ENCODE results near the gene SLC6A13.

DNA sequence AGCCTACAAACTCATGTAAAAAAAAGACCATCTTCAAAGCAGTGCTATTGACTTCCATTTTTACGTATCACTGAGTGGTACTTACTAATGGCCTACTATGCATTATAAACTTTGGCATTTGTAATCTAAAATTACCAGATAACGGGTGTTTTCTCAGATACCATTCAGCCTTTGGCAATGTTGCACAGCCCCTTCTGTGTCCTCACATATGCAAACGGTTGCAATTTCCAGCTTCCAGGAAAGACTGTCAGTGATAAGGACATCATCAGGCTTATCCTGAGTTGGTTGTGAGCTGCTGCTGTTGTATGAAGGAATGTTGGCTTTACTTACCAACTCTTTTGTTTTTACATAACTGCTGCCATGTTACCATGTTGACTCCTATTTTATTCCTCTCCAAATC lies 1.6 kb upstream of the SLC6A13 start:
- TF ChIP-seq, protein P1, sequence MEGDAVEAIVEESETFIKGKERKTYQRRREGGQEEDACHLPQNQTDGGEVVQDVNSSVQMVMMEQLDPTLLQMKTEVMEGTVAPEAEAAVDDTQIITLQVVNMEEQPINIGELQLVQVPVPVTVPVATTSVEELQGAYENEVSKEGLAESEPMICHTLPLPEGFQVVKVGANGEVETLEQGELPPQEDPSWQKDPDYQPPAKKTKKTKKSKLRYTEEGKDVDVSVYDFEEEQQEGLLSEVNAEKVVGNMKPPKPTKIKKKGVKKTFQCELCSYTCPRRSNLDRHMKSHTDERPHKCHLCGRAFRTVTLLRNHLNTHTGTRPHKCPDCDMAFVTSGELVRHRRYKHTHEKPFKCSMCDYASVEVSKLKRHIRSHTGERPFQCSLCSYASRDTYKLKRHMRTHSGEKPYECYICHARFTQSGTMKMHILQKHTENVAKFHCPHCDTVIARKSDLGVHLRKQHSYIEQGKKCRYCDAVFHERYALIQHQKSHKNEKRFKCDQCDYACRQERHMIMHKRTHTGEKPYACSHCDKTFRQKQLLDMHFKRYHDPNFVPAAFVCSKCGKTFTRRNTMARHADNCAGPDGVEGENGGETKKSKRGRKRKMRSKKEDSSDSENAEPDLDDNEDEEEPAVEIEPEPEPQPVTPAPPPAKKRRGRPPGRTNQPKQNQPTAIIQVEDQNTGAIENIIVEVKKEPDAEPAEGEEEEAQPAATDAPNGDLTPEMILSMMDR (IDR thresholded peaks at IDR 0.05): no peak
- no peak for TF ChIP-seq POLR2A (IDR thresholded peaks at IDR 0.05)

All from uterus (tissue), 2 donors.